Panc1 (cell line): Measurements from ENCODE around the gene BTN2A1. TPM values are rescaled to one million over a fixed set of nuclear protein-coding genes. Genes with fewer than 3 reads are reported as not detected.

Experiments
- ATAC-seq: fragments of 200-7000 bp; cut with Tn5 transposase; 2 replicates; pipeline ENCODE4 v1.9.1; 2020; ENCODE audit warnings: mild to moderate bottlenecking, moderate library complexity
- BruUV-seq: library from RNA; stranded (reverse); fragments of 400-500 nt; replicated peaks from 2 replicates; lab custom pipeline; 2021; lab: Mats Ljungman, UMichigan
- CTCF ChIA-PET: fragments of 300-600 bp; sonication (Branson Sonifier 250); formaldehyde crosslinking; loops from one replicate; lab custom pipeline; 2022; ENCODE audit warnings: antibody characterized with exemption; lab: Charles Lee
- POLR2A ChIA-PET: fragments of 300-600 bp; sonication (Branson Sonifier 250); formaldehyde crosslinking; loops from one replicate; lab custom pipeline; 2022; ENCODE audit warnings: antibody characterized with exemption; lab: Charles Lee
- DNase-seq: peaks from one replicate; pipeline ENCODE4 v3.0.0-alpha.2; 2010; ENCODE audit warnings: low read depth, low spot score
- H3K27ac ChIP-seq: 2 replicates; pipeline ENCODE4 v1.5.1; 2011; ENCODE audit warnings: mild to moderate bottlenecking, low read length, inconsistent platforms
- H3K27me3 ChIP-seq: fragments of 200-500 bp; sonication (Bioruptor generic); 2 replicates; pipeline ENCODE4 v1.6.0; 2014; ENCODE audit warnings: low read length, inconsistent platforms; ENCODE audit not compliant: control insufficient read depth, insufficient read depth
- H3K36me3 ChIP-seq: fragments of 200-500 bp; sonication (Bioruptor generic); 2 replicates; pipeline ENCODE4 v1.5.1; 2014; ENCODE audit warnings: inconsistent platforms, mild to moderate bottlenecking, low read length, moderate library complexity; ENCODE audit not compliant: control insufficient read depth, insufficient read depth
- H3K4me1 ChIP-seq: 2 replicates; pipeline ENCODE4 v1.5.1; 2011; ENCODE audit warnings: inconsistent platforms, mild to moderate bottlenecking, low read length, moderate library complexity; ENCODE audit not compliant: control insufficient read depth, insufficient read depth
- H3K4me3 ChIP-seq, 2 experiments: 2 replicates each; pipeline ENCODE4 v1.5.1; 2011 to 2012; ENCODE audit warnings: low read depth in 2 of 2, low read length in 2 of 2, mild to moderate bottlenecking in 2 of 2, inconsistent platforms in 1 of 2, moderate library complexity in 1 of 2
- H3K9me3 ChIP-seq: fragments of 200-500 bp; sonication (Bioruptor generic); 2 replicates; pipeline ENCODE4 v1.5.1; 2014; ENCODE audit warnings: low read depth, mild to moderate bottlenecking, inconsistent platforms, low read length, moderate library complexity; ENCODE audit not compliant: control insufficient read depth, insufficient read depth
- POLR2AphosphoS5 ChIP-seq: IDR thresholded peaks from 2 replicates; pipeline ENCODE4 v1.6.1; 2012; ENCODE audit warnings: mild to moderate bottlenecking, low read depth, low read length, moderate library complexity
- SIN3A ChIP-seq: IDR thresholded peaks from 2 replicates; pipeline ENCODE4 v1.6.1; 2012; ENCODE audit warnings: low read depth, mild to moderate bottlenecking, low read length, moderate library complexity, borderline replicate concordance; ENCODE audit not compliant: insufficient read depth
- TCF7L2 ChIP-seq: IDR thresholded peaks from 2 replicates; pipeline ENCODE4 v1.6.1; 2011; ENCODE audit warnings: mild to moderate bottlenecking, low read depth, low read length, inconsistent platforms
- in situ Hi-C: cut with HindIII; loops from 2 replicates; pipeline ENCODE4 v1.10.0; 2016; ENCODE audit warnings: low sequenced_read_pairs, low pct_unique_long_range_greater_than_20kb
- intact Hi-C: fragments of 100-400 bp; cut with micrococcal nuclease; formaldehyde crosslinking; loops from one replicate; pipeline ENCODE4 v1.10.0; 2022; ENCODE audit not compliant: unreplicated experiment
- total RNA-seq: library from RNA; stranded (reverse); gene quantifications from one replicate; pipeline ENCODE4 v1.2.1, GENCODE V29; 2021; ENCODE audit not compliant: unreplicated experiment
- TF ChIP-seq, protein P1 (sequence below), 2 experiments: IDR thresholded peaks; 2 replicates each; pipeline ENCODE4 v1.6.1; 2011 to 2012; ENCODE audit warnings: low read depth in 2 of 2, control low read depth in 1 of 2, low read length in 1 of 2, mild to moderate bottlenecking in 1 of 2, moderate library complexity in 1 of 2; ENCODE audit not compliant: insufficient read depth in 1 of 2
- TF ChIP-seq, protein P2 (sequence below): fragments of 450-650 bp; IDR thresholded peaks from 2 replicates; pipeline ENCODE4 v1.5.1; 2017; ENCODE audit warnings: mild to moderate bottlenecking

Gene BTN2A1
- total RNA-seq, 1 experiment from 2014 or later: 23.0 TPM

DNA sequence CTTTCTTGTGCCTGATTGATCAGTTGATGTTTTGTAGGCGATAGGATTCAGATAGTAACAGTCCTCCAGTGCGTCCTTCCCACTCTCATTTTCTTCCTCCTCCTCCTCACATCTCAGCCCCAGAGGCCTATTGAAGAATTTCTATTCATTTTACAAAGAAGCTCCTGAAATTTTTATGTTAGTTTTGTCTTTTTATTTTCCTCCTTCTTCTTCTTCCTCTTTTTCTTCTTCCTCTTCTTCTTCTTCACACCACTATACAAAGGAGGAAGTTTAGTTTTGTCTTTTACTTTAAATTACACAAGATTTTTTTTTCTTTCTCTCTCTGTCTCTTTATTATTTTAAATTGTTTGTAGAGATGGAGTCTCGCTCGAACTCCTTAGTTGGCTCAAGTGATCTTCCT lies 19.1 kb downstream of the BTN2A1 start:
- CTCF ChIA-PET: interaction anchor here (0.5 kb wide), 1 partner anchor 135 kb away, joined by 4 read pairs; no protein-coding TSS in a partner anchor
- Histone ChIP-seq H3K9me3 (peaks cover 3% of the 10 kb centered on the region; the same call in 1 of the 2 replicates), H3K27ac (no peak overlapping the region), H3K4me3 (no peak overlapping the region), H3K27me3 (no peaks in the 10 kb centered on the region), H3K36me3 (no peaks in the 10 kb centered on the region), H3K4me1 (peaks cover 16% of the 10 kb centered on the region; the same call in 1 of the 2 replicates)
- ATAC-seq (no peak), DNase-seq (no peak)
- POLR2A ChIA-PET: interaction anchor here (0.6 kb wide), 1 partner anchor 827 kb away, joined by 5 read pairs; no protein-coding TSS in a partner anchor
- BruUV-seq: no TSS peak
- TF ChIP-seq, protein P1, sequence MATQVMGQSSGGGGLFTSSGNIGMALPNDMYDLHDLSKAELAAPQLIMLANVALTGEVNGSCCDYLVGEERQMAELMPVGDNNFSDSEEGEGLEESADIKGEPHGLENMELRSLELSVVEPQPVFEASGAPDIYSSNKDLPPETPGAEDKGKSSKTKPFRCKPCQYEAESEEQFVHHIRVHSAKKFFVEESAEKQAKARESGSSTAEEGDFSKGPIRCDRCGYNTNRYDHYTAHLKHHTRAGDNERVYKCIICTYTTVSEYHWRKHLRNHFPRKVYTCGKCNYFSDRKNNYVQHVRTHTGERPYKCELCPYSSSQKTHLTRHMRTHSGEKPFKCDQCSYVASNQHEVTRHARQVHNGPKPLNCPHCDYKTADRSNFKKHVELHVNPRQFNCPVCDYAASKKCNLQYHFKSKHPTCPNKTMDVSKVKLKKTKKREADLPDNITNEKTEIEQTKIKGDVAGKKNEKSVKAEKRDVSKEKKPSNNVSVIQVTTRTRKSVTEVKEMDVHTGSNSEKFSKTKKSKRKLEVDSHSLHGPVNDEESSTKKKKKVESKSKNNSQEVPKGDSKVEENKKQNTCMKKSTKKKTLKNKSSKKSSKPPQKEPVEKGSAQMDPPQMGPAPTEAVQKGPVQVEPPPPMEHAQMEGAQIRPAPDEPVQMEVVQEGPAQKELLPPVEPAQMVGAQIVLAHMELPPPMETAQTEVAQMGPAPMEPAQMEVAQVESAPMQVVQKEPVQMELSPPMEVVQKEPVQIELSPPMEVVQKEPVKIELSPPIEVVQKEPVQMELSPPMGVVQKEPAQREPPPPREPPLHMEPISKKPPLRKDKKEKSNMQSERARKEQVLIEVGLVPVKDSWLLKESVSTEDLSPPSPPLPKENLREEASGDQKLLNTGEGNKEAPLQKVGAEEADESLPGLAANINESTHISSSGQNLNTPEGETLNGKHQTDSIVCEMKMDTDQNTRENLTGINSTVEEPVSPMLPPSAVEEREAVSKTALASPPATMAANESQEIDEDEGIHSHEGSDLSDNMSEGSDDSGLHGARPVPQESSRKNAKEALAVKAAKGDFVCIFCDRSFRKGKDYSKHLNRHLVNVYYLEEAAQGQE (IDR thresholded peaks at IDR 0.05; ENCODE audit: insufficient read depth in 1 of 2, low read depth in 2 of 2, low read length in 1 of 2): no peak
- TF ChIP-seq, protein P2, sequence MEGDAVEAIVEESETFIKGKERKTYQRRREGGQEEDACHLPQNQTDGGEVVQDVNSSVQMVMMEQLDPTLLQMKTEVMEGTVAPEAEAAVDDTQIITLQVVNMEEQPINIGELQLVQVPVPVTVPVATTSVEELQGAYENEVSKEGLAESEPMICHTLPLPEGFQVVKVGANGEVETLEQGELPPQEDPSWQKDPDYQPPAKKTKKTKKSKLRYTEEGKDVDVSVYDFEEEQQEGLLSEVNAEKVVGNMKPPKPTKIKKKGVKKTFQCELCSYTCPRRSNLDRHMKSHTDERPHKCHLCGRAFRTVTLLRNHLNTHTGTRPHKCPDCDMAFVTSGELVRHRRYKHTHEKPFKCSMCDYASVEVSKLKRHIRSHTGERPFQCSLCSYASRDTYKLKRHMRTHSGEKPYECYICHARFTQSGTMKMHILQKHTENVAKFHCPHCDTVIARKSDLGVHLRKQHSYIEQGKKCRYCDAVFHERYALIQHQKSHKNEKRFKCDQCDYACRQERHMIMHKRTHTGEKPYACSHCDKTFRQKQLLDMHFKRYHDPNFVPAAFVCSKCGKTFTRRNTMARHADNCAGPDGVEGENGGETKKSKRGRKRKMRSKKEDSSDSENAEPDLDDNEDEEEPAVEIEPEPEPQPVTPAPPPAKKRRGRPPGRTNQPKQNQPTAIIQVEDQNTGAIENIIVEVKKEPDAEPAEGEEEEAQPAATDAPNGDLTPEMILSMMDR: no peak
- in situ Hi-C loops (no loop called here), intact Hi-C loops (no loop called here)

DNA sequence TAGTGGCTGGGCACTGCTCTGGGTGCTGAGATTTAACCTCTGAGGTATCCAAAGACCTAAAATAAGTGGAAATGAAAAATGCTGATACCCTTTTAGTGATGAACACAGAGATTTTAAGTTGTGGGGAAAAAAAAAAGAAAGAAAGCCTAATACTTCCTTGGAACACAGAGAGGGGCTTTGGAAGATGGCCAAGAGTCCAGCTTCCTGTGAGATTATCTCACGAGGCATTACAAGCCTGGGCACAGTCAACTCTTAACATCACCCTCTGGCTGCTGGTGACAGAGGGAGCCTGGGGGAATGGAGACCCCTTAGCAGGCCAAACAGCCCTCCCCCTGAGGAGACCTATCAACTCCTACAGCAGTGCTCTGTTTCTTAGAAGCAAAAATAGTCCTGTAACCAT lies 19.7 kb downstream of the BTN2A1 start:
- Histone ChIP-seq H3K27ac (no peak overlapping the region), H3K27me3 (no peaks in the 10 kb centered on the region), H3K9me3 (no peaks in the 10 kb centered on the region), H3K4me3 (no peak overlapping the region), H3K36me3 (no peaks in the 10 kb centered on the region), H3K4me1 (peaks cover 16% of the 10 kb centered on the region; the same call in 1 of the 2 replicates)
- no peak for DNase-seq
- intact Hi-C loops (no loop called here), in situ Hi-C loops (no loop called here)
- ATAC-seq: no peak
- CTCF ChIA-PET: interaction anchor here (0.5 kb wide), 1 partner anchor 136 kb away, joined by 4 read pairs; no protein-coding TSS in a partner anchor
- TF ChIP-seq SIN3A: no peak
- TF ChIP-seq TCF7L2: no peak
- TF ChIP-seq, protein P1 (IDR thresholded peaks at IDR 0.05; ENCODE audit: insufficient read depth in 1 of 2, low read depth in 2 of 2, low read length in 1 of 2): no peak
- TF ChIP-seq, protein P2: no peak
- no peak for TF ChIP-seq POLR2AphosphoS5
- no TSS peak for BruUV-seq
- POLR2A ChIA-PET: interaction anchor here (0.6 kb wide), 1 partner anchor 827 kb away, joined by 5 read pairs; no protein-coding TSS in a partner anchor
